Measurements from ENCODE around the gene VEPH1. TPM values are rescaled to one million over a fixed set of nuclear protein-coding genes. Genes with fewer than 3 reads are reported as not detected.

VEPH1 gene
- total and polyA plus RNA-seq, 2 donors (not counting 1 experiment from before 2014, with no cell fraction given) = not detected

DNA sequence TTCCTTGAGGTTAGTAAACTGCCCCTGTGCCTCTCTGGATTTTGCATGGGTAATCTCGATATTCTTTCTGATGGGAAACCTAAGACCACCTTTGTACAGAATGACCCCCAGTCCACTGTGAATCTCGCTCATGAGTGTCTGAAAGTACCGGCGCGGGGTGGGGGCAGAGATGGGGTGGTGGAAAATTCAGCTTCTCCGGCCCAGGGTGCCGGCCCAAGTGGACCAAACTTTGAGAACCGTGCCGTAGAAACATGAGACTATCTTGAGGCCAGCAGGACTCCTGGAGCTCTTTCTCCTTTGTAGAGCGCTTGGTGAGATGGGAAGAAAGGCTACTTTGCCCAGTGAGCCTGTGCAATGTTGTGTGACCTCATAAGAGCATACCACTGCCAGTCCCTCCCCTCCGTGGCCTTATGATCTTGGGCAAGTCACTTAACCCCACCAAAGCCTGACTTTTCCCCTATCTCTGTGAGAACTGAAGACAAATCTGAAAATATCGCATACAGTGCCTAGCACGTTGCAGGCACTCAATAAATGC is 40.4 kb upstream of the VEPH1 start:
- no peak overlapping the region for H3K4me2 ChIP-seq (replicated peaks; ENCODE audit: low read depth, low read length, poor library complexity, severe bottlenecking)
- no peak overlapping the region for H3K9ac ChIP-seq (ENCODE audit: low read length)
- ATAC-seq (ENCODE audit: low read depth) (no peak), DNase-seq (no peak)
- Mint-ChIP-seq H3K27me3 (peaks cover 47% of the 10 kb centered on the region), H3K4me3 (no peak overlapping the region), H3K27ac (no peak overlapping the region), H3K4me1 (no peaks in the 10 kb centered on the region), H3K9me3 (ENCODE audit: insufficient read depth) (peaks cover 4% of the 10 kb centered on the region)
- H3K4me3 ChIP-seq (ENCODE audit: control extremely low read depth in 1 of 5, extremely low read depth in 1 of 5, insufficient read depth in 1 of 5, low read depth in 2 of 5, low read length in 4 of 5) = no peak overlapping the region
- H3K79me2 ChIP-seq (ENCODE audit: control insufficient read depth, insufficient read depth, low read length) = no peaks in the 10 kb centered on the region
- no peak overlapping the region for H3K27ac ChIP-seq (ENCODE audit: low read length in 2 of 2)
- intact Hi-C loops (cut with micrococcal nuclease) = no loop called here
- no peaks in the 10 kb centered on the region for H3K36me3 ChIP-seq (replicated peaks in 1 of 2; ENCODE audit: control extremely low read depth in 1 of 2, control insufficient read depth in 1 of 2, extremely low read depth in 1 of 2, insufficient read depth in 2 of 2, low read length in 1 of 2)
- peaks cover 0 to 18% (median 3%) of the 10 kb centered on the region in 3 donors for H3K9me3 ChIP-seq (ENCODE audit: control extremely low read depth in 1 of 3, control insufficient read depth in 2 of 3, insufficient read depth in 1 of 3, low read length in 2 of 3)
- no peaks in the 10 kb centered on the region for H4K20me1 ChIP-seq (ENCODE audit: control insufficient read depth, insufficient read depth, low read length, poor library complexity, severe bottlenecking)
- no peaks in the 10 kb centered on the region for H3K4me1 ChIP-seq (ENCODE audit: control insufficient read depth in 2 of 2, insufficient read depth in 2 of 2, low read length in 2 of 2)
- ChIA-PET CTCF (no interaction called here), POLR2A (no interaction called here)
- no peak for TF ChIP-seq EZH2 (IDR thresholded peaks at IDR 0.05; ENCODE audit: borderline replicate concordance, insufficient read depth, low read depth, low read length, poor library complexity, severe bottlenecking)
- TF ChIP-seq, protein P1, sequence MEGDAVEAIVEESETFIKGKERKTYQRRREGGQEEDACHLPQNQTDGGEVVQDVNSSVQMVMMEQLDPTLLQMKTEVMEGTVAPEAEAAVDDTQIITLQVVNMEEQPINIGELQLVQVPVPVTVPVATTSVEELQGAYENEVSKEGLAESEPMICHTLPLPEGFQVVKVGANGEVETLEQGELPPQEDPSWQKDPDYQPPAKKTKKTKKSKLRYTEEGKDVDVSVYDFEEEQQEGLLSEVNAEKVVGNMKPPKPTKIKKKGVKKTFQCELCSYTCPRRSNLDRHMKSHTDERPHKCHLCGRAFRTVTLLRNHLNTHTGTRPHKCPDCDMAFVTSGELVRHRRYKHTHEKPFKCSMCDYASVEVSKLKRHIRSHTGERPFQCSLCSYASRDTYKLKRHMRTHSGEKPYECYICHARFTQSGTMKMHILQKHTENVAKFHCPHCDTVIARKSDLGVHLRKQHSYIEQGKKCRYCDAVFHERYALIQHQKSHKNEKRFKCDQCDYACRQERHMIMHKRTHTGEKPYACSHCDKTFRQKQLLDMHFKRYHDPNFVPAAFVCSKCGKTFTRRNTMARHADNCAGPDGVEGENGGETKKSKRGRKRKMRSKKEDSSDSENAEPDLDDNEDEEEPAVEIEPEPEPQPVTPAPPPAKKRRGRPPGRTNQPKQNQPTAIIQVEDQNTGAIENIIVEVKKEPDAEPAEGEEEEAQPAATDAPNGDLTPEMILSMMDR (IDR thresholded peaks at IDR 0.05) = no peak
- no peak overlapping the region for H2AFZ ChIP-seq (ENCODE audit: insufficient read depth, low read depth, low read length, poor library complexity, severe bottlenecking)
- WGBS (ENCODE audit: insufficient coverage) = 73% methylated on average over 5 of the region's 13 CpGs
- peaks cover 0 to 9% (median 4%) of the 10 kb centered on the region in 4 experiments for H3K27me3 ChIP-seq (replicated peaks in 1 of 4; ENCODE audit: control extremely low read depth in 1 of 4, control insufficient read depth in 3 of 4, insufficient read depth in 4 of 4, low read length in 3 of 4)

DNA sequence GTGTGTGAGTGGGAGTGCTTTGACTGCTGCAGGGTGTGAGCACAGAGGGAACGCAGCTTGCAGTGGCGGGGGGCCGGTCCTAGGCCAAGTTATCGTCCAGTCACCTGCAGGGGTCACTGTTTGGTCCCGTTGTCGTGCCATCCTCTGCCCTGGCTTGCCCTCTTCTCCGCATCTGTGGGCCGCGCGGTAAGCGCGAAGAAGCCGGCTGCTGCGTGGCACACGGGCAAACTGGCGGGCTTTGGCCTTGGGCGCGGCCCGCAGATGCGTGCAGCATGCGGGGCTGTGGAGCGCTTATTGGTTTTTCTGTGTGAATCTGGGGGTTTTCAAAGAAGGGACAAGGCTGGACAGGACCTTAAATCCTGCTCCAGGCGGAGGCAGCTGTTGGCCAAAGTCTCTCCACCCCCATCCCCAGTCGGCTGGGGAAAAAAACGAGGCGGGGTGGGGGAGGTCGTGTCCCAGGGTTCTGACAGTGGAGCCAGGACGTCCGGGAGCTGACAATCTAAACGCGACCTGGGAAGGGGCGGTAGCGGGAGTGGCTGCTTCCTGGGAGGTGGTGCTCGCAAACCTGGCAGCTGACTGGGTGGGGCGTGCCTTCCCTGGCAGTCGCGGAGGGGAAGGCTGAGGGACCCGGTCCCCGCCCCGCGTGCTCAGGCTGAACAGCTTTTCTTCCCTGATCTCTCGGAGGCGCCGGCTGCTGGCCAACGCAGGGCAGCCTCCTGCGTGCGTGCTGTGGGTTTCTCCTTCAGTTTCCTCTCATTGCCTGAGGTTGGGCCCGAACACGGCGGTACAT is 39.7 kb upstream of the VEPH1 start:
- CTCF ChIA-PET = no interaction called here
- no peaks in the 10 kb centered on the region for H3K36me3 ChIP-seq (replicated peaks in 1 of 2; ENCODE audit: control extremely low read depth in 1 of 2, control insufficient read depth in 1 of 2, extremely low read depth in 1 of 2, insufficient read depth in 2 of 2, low read length in 1 of 2)
- intact Hi-C loops (cut with micrococcal nuclease) = no loop called here
- no peak for TF ChIP-seq EZH2 (IDR thresholded peaks at IDR 0.05; ENCODE audit: borderline replicate concordance, insufficient read depth, low read depth, low read length, poor library complexity, severe bottlenecking)
- TF ChIP-seq, protein P1 (IDR thresholded peaks at IDR 0.05) = no peak
- Mint-ChIP-seq H3K4me1 (no peaks in the 10 kb centered on the region), H3K4me3 (no peak overlapping the region), H3K27ac (no peak overlapping the region), H3K27me3 (peaks cover 43% of the 10 kb centered on the region), H3K9me3 (ENCODE audit: insufficient read depth) (peaks cover 2% of the 10 kb centered on the region)
- peaks cover 0 to 9% (median 4%) of the 10 kb centered on the region in 4 experiments for H3K27me3 ChIP-seq (replicated peaks in 1 of 4; ENCODE audit: control extremely low read depth in 1 of 4, control insufficient read depth in 3 of 4, insufficient read depth in 4 of 4, low read length in 3 of 4)
- H3K4me1 ChIP-seq (ENCODE audit: control insufficient read depth in 2 of 2, insufficient read depth in 2 of 2, low read length in 2 of 2) = no peaks in the 10 kb centered on the region
- POLR2A ChIA-PET = no interaction called here
- H3K9ac ChIP-seq (ENCODE audit: low read length) = no peak overlapping the region
- no peak overlapping the region for H2AFZ ChIP-seq (ENCODE audit: insufficient read depth, low read depth, low read length, poor library complexity, severe bottlenecking)
- H3K27ac ChIP-seq (ENCODE audit: low read length in 2 of 2) = no peak overlapping the region
- no peaks in the 10 kb centered on the region for H4K20me1 ChIP-seq (ENCODE audit: control insufficient read depth, insufficient read depth, low read length, poor library complexity, severe bottlenecking)
- no peak for DNase-seq
- H3K4me2 ChIP-seq (replicated peaks; ENCODE audit: low read depth, low read length, poor library complexity, severe bottlenecking) = no peak overlapping the region
- no peak for ATAC-seq (ENCODE audit: low read depth)
- H3K4me3 ChIP-seq (ENCODE audit: control extremely low read depth in 1 of 5, extremely low read depth in 1 of 5, insufficient read depth in 1 of 5, low read depth in 2 of 5, low read length in 4 of 5) = no peak overlapping the region
- WGBS (ENCODE audit: insufficient coverage) = 24% methylated on average over 48 of the region's 50 CpGs
- H3K9me3 ChIP-seq (ENCODE audit: control extremely low read depth in 1 of 3, control insufficient read depth in 2 of 3, insufficient read depth in 1 of 3, low read length in 2 of 3) = peaks cover 0 to 18% (median 3%) of the 10 kb centered on the region in 3 donors
- H3K79me2 ChIP-seq (ENCODE audit: control insufficient read depth, insufficient read depth, low read length) = no peaks in the 10 kb centered on the region

All from B cell (primary cell).